ENCODE measurements around the gene NUP205.

- TF ChIP-seq, protein P1, sequence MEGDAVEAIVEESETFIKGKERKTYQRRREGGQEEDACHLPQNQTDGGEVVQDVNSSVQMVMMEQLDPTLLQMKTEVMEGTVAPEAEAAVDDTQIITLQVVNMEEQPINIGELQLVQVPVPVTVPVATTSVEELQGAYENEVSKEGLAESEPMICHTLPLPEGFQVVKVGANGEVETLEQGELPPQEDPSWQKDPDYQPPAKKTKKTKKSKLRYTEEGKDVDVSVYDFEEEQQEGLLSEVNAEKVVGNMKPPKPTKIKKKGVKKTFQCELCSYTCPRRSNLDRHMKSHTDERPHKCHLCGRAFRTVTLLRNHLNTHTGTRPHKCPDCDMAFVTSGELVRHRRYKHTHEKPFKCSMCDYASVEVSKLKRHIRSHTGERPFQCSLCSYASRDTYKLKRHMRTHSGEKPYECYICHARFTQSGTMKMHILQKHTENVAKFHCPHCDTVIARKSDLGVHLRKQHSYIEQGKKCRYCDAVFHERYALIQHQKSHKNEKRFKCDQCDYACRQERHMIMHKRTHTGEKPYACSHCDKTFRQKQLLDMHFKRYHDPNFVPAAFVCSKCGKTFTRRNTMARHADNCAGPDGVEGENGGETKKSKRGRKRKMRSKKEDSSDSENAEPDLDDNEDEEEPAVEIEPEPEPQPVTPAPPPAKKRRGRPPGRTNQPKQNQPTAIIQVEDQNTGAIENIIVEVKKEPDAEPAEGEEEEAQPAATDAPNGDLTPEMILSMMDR (IDR thresholded peaks at IDR 0.05) = no peak
- no peak for TF ChIP-seq TCF7L2 (IDR thresholded peaks at IDR 0.05; ENCODE audit: low read depth, low read length)
These were observed 35.2 kb upstream of the NUP205 start for GRCh38 chr7:135522509-135522908.

All from Panc1 (cell line).